Cerebellar cortex (tissue), 1 donor: ENCODE data around the gene C17orf58.
A peak's percentile ranks its signal among the peaks of the same experiment; 100 is the strongest.
"Not testable (repeated sequence)": the region's sequence is repeated elsewhere in the genome, so short reads cannot be mapped to it uniquely, and the experiment has no call there.

Experiments
- DNase-seq: peaks from one replicate; pipeline ENCODE4 v3.0.0-alpha.2; 2015; ENCODE audit warnings: low spot score

C17orf58 gene

DNA sequence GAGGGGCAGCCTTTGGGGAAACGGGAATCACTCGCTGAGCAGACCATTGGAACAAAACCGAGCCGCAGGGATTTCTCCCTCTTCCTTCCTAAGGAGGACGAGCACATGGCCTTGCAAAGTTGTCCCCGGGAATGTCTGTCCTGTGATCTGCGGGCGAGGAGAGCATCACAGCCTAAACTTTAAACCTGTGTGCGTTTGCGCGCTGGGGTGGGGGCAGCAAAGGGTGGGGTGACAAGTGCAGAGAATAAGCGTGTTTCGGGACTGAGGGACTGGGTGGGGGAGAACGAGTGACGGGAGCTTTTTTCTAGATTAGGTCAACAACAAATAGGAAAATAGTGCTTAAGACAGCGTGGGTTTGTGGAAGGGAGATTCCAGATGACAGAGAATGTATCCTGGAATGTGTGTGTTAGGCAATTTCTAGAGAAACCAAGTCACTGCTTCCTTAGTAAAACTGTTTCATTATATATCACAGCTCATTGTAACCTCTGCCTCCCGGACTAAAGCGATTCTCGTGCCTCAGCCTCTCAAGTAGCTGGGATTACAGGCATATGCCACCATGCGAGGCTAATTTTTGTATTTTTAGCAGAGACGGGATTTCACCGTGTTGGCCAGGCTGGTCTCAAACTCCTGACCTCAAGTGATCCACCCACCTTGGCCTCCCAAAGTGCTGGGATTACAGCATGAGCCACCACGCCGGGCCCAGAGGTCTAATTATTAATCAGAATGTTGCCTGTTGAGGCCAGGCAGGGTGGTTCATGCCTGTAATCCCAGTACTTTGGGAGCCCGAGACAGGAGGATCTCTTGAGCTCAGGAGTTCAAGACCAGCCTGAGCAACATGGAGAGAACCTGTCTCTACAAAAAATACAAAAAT, at the start of gene C17orf58:
Gene C17orf58, minus strand, starts transcription at position 169 of the 871 bp plus-strand sequence. CDS start 271 bp downstream, outside the sequence.
- DNase-seq, result peak; percentile 28

DNA sequence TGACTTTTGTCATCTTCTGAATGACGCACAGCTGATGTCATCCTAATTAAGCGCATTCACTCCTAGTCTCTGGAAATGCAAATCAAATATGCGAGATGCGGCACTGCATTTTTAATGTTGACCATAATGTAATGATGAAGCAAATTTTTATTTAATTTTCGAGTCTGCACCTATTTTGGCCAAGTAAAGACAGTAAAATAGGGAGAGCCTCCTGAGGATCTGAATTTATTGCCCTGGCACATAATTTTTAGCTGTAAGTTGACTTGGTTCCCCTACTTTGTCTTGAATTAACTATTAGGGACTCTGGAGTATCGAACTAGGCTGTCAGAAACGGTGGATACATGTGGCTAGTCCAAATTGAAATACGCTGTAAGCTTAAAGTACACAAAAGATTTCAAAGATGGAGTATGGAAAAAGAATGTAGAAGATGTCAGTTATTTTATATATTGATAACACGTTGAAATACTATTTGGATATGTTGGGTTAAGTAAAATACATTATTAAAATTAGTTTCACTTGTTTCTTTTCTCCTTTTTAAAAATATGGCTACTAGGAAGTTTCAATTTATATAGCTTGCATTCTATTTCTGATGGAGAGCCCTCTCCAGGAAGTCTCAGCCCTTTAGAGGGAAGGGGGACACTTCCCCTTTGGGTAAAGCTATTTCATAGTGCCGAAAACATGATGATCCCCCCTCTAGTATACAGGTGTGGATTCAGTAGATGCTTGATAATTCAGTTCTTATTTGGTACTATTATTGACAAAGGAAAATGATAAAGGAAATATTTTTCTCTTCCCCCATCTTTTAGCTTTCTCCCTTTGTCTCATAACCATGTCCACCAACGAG, 40.3 kb upstream of the C17orf58 start:
- no peak for DNase-seq

GRCh38 chr17:68035523-68036303, 39.4 kb upstream of the C17orf58 start, which contains the start of gene KPNA2:
KPNA2 (plus strand) TSS chr17:68035735; CDS start chr17:68037133, 1,398 bp downstream.
- peak; percentile 98 for DNase-seq

GRCh38 chr17:68035131-68035522, 38.9 kb upstream of the C17orf58 start:
- no peak for DNase-seq

DNA sequence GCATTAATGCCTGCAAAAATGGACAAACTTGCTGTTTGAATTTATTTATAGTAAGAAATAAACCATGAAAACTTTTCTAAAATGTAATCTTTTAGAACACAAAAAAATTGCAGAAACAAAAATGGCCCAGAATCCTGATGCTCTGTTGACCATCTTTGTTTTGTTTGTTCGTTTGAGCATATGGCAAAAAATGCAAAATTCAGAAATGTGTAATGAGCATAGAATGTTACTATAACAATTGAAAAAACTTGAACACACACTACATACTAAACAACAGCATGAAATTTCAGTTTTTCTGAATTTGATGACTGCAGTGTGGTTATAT, 38.1 kb upstream of the C17orf58 start:
- DNase-seq, result no peak

DNA sequence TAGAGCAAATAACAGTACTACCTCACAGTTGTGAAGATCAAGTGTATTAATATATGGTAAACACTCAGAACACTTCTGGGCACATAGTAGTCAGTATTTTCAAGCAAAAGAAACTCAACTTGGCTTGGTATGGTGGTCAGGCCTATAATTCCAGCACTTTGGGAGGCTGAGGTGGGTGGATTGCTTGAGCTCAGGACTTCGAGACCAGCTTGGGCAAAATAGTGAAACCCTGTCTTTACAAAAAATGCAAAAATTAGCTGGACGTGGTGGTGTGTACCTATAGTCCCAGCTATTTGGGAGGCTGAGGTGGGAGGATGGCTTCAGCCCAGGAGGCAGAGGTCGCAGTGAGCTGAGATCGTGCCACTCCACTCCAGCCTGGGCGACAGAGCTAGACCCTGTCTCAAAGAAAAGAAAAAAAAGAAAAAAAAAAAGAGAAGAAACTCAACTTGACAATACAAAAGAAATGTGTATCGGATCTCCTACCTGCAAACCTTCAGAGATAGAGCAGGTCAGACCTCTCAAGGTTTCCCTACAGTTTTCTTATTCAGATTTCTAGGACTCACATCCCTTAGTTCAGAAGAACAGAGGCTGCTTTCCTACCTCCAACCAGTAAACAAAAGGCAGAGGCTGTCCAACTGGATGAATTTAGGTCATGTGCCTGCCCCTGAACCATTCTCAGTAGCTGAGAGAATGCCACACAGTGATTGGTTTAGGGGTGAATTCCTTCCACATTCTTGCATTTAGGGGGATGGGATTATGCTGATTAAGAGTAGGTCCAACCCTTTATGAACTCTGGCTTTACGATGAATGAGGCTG, 37.6 kb upstream of the C17orf58 start:
- DNase-seq, result peak; percentile 91

- DNase-seq, result no peak
These were observed 33.4 kb upstream of the C17orf58 start for GRCh38 chr17:68029512-68030215.

- DNase-seq, result not testable (repeated sequence)
These were observed 26.3 kb upstream of the C17orf58 start for GRCh38 chr17:68022547-68022946.

GRCh38 chr17:68021963-68022362, 25.7 kb upstream of the C17orf58 start:
- no peak for DNase-seq

GRCh38 chr17:68020791-68021190, 24.5 kb upstream of the C17orf58 start:
- DNase-seq, result not testable (repeated sequence)

GRCh38 chr17:68020409-68020756, 24.1 kb upstream of the C17orf58 start:
- DNase-seq, result no peak

GRCh38 chr17:68019675-68020408, 23.6 kb upstream of the C17orf58 start:
- peak; percentile 96 for DNase-seq

GRCh38 chr17:68019336-68019674, 23.0 kb upstream of the C17orf58 start:
- no peak for DNase-seq

- DNase-seq, result not testable (repeated sequence)
These were observed 22.2 kb upstream of the C17orf58 start for GRCh38 chr17:68018493-68018892.

DNA sequence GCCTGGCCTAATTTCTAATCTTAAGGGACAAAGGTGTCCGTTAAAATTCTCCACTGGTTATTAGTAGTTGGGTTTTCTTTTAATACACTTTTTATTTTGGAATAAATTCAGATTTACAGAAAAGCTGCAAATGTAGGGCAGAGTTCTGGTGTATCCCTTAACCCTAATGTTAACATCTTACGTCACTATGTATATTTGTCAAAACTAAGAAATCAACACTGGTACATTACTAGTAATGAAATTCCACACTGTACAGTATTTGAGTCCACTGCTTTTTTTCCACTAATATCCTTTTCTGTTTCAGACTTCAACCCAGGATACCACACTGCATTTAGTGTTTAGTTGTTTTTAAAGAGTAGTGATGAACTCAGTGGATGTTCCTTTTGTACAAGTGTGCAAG, 20.6 kb upstream of the C17orf58 start:
- DNase-seq, result no peak

GRCh38 chr17:68015081-68015723, 18.9 kb upstream of the C17orf58 start:
- DNase-seq, result no peak

DNA sequence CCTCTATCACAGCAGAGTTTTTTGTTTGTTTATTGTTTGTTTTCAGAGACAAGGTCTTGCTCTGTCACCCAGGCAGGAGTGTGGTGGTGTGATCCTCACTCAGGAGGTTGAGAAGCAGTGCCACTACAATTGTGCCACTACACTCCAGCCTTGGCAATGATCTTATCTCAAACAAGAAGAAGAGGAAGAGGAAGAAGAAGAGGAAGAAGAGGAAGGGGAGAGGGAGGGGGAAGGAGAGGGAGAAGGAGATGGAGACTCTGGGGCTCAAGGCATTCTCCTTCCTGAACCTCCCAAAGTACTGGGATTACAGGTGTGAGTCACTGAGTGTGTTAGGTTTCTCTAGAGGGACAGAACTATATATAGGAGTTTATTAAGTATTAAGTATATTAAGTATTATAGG, 17.1 kb upstream of the C17orf58 start:
- DNase-seq, result no peak

- DNase-seq, result peak; percentile 16
These were observed 15.0 kb upstream of the C17orf58 start for GRCh38 chr17:68011199-68011665.

GRCh38 chr17:68006797-68007196, 10.5 kb upstream of the C17orf58 start:
- no peak for DNase-seq
